GM21528 (cell line): ENCODE measurements around the gene ADAMTS9.

Experiments
- ATAC-seq: cut with Tn5 transposase; IDR thresholded peaks from one replicate; pipeline ENCODE4 v1.9.1; 2021; ENCODE audit warnings: mild to moderate bottlenecking, moderate library complexity; ENCODE audit not compliant: unreplicated experiment, low FRiP score

ADAMTS9 gene

DNA sequence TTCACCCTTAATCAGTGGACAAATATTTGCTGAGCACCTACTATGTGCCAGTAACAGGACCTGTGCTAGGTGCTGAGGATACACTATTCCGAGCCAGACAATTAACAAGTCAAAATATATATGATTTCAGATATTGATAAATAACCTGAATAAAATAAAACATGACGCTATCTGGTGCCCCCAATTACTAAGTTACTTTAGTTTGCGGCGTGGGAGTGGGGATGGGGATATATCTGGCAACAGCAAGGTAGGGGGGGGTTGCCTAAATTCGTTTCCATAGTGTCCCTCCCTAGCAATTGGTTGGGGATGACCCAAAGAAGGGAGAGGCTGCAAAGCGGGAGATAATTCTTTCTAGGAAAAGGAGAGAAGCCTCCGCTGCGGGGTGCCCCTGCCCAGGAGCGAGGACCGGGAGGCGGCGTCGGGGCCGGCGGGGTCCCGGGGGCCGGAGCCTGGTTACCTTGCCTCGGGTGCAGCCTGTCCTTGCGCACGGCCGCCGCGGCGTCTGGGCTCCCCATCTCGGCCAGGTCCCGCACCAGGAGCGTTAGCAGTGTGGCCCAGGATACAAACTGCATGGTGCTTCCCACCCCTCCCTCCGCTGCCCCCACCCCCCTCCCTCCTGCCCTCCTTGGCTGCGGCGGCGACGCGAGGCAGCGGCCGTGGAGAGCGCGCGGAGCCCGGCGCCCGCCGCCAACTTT lies 567 bp downstream of the ADAMTS9 start:
- no peak for ATAC-seq

DNA sequence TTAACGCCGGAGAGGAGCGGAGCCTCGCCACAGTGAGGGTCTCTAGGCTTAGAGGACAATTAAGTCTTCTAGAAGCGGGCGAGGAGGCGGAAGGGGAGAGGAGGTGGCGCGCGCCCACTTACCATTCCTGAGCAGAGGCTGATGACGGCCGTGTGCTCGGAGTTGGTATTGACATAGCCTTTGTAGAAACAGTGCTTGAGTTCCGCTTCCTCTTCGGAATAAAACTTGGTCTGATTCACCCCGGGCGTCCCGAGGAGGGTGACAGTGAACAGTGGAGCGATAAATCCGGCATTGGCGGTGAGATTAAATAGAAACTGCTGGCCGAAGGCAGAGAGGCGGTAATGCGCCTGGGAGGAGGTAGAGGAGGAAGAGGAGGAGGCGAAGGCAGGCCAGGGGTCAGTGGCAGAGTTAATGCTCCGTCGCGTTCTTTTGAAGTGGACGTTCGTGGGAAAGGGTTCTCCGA lies 1.3 kb downstream of the ADAMTS9 start:
- no peak for ATAC-seq

DNA sequence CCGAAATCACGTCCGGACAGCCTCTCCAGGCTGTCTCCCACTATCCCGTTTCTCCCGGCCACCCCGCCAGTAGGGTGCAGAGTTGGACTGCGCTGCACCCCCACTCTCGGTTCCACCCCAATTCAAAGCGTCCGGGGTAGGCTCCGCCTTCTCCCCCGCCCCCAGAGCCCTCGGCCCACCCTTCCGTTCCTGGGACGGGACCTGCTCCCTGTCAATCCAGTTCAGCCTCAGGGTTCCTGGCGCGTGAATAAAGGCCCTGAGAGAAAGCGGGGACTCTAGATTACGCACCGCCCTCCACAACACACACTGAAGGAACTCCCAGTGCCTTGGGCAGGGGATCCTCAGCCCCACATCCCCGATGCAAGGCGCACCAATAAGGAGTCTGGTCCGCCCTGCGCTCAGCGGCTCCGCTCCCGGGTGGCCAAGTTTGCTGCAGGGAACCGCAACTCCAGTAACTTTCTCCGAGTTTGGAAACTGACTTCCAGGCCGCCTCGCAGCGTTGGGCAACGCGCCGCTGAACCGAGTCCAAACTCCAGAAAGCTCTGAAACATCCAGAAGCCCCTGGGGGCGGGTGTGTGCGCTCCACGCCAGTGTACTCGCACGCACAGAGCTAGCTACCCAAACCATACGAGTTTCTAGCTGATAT lies 1.9 kb downstream of the ADAMTS9 start:
- ATAC-seq: no peak

DNA sequence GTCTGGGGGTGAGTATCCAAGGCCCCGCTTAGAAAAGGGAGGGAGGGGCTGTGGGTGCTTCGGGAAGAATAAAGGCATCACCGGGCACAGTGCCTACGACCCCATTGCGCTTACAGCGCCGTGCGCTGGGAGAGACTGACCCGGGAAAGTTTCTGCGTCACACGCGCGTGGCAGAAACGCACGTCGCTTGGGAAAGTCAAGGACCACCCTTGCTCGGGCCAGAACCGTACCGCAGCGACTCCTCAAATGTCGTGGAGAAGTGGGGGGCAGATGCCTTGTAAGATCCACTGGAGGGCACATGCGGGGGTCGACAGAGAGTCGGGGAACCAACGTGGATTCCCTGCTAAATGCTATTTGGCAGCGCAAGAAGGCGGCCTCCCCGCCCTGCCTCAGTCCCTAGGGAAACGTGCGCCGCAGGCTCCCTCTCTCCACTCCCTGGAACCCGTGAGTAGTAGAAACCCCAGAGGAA lies 2.4 kb downstream of the ADAMTS9 start:
- no peak for ATAC-seq

DNA sequence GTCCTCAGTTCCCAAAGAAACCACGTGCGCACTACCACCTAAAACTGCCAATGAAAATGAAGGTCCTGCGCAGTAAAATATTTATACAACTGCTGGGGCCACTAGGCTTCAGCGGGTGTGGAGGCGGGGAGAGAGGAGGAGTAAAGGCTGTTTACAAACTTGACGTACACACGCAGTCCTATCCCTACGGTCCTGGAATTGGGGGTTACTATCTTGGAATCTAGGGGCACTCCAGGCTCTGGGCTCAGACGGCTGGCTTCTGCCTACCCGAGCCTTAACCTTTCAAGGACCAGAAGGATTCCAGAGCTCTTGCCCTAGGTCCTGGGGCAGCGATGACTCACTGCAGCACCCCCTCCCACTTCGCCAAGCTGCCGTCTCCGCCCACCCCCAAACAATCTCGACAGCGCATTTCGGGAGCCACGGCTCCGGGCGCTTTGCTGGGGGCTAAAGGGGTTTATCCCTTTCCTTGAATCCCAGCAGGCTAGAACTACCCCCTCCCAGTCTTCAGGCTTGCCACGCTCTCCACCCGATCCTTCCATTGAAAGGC lies 3.0 kb downstream of the ADAMTS9 start:
- ATAC-seq: no peak

DNA sequence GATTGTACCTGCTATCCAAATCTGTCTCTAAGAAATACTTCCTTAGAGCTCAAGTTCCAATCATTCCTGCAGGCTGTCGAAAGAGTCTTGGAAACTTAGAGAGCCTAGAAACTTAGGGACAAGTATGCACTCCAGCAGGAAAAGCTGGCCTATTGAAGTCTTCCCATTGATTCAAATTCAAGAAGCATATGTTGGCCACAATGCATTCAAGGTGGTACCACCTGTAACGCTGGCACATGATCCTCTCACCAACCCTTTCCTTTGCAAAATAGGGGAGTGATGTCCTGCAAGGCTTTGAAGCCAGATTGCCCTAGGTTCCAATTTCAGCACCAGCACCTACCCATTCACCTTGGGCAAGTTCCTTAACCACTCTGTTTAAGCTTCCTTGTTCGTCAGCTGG lies 6.0 kb downstream of the ADAMTS9 start:
- ATAC-seq: no peak

DNA sequence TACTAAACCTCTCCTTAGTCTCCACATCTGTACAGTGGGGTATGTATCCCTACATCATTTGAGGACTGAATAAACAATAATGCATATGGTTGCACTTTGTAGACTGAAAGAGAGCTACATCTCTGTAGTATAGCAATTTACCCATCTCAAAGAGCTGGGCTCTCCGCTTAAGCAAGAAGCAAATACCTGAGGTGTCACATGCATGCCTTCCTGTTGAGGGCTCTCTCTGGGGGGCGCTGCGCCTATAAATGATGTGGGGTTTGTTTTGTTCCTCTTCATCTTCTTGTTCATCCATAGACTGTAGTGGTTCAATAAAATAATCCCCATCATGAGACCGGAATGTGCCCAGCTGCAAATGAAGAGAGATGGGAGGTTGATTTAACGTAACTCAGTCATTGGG lies 6.8 kb downstream of the ADAMTS9 start:
- ATAC-seq: no peak

DNA sequence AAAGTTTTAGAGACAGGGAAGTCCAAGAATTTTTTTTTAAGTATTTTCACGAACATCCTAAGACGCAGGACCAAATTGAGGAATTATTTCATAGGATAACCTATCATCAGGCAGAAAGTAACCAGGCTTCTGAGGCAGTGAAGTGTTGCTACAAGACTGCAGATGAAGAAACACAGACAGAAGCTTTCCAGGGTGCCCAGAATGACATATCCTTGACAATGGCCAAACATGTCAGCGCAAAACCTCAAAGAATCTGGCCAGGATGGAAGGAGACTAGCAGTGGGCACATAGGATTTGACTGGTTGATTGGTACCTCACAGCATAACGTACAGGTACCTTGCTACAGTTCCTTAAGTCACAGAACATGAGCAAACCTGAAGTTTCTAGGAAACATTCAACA lies 7.5 kb downstream of the ADAMTS9 start:
- ATAC-seq: no peak

DNA sequence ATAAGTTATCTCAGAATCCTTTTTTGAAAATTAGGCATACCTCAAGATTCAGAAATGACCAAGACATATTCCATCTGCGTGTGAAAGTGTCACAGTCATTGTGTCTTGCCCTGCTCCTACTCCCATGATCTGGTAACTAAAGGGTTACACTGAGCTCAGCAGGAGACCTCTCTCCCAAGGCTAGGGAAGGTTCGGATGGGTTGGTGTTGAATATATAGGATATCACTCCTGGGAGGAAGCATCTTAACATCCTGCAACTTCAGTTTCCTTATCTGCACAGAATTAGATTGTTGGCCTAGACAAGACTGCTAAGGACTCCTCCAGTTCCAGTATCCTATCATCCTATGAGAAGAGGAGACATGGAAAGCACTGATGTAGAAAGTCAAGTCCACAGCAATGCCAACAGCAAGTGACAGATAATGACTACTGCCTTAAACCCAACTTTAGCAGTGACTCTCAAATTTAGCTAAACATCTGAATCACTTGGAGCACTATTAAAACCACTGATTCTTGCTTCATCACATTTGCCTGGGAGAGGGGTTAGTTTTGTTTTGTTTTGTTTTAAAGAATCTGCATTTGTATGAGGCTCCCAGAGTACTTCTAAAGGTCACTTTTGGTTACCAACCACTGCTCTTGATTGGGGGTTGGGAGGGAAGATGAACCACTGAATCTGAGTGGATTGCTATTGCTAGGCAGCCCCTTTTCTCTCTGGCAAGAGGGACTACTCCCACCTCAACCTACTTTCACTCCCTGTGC lies 9.7 kb downstream of the ADAMTS9 start:
- no peak for ATAC-seq

DNA sequence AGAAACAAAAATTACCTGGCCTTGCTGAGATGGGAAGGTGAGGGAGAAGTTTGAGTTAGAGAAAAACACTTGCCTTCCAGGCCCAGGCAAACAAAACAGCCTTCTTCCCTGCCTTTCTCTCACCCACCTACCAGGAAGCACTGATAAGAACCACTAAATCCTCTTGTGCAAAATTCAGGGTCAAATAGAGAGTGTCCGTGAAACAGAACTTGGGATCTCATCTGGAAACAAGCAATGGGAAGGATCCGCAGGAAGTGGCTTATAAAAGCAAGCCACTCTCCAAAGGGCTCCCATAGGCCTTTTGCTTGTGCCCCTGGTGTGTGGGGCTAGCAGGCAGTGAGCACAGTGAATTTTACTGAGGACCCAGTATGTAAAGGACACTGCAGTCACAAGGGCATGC lies 11.0 kb downstream of the ADAMTS9 start:
- no peak for ATAC-seq

DNA sequence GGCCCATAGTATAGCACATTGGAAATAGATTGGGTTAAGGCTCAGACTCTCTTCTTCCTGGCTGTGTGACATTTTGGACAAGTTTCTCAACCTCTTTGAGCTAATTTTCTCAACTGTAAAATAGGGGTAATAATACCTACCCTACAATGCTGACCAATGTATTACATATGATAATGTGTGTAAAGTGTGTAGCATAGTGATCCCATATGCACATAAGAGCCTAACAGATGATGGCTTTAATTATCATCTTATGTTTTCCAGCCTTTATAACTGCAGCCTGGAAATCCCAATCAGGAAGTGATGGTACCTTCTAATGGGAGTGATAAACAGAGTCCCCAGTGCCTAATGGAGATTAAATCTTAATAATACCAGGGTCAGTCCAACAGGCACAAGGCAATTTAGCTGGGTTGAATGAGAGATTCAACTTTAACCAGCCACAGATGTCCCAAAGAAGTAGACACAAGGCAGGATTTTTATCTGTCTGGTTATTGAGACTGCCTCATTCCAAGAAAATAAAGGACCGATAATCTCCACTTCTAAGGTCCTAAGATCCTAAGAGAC lies 12.0 kb downstream of the ADAMTS9 start:
- no peak for ATAC-seq

DNA sequence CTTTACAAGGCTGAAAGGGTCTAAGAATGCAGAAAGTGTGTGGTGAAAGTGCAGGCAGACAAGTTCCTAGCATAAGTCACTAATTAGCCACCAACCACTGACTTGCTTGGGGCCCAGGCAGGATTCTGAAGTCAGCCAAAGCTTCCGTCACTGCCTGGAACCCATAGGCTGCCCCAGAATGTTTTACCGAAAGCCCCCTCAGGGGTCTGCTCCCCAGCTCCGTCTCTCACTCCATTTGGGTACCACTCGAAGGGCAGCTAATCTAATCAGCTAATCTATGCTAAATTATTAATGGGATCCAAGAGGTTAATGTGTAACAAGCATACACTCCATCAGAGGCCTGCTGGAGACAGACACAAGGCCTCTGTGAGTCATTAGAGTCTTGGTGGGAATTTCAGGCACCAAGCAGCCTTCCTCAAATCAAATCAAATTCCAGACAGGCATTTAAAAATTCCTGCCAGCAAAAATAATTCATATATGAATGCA lies 13.2 kb downstream of the ADAMTS9 start:
- ATAC-seq: no peak

DNA sequence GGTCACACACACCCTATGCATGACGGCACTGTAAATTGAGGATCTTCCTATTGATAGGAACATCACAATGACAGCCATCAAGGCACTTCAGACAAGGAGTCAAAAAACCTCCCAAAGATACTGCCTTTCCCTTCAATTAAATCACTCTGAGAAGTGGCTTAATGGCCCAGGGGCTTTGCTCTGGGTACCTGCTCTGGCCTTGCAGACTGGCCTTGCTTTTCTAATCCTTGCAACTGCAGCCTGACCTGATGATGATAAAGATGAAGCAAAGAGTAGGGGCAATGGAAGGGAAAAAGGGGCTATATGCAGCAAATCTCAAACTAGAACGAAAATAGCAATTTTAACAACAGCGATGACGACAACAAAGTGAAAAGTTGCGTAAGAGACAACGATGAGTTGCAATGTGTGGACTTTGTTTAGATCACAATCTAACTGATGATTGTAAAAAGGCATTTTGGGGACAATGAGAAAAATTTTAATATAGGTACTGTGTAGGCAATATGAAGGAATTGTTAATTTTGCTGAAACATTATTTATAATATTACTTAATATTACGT lies 14.6 kb downstream of the ADAMTS9 start:
- ATAC-seq: no peak

DNA sequence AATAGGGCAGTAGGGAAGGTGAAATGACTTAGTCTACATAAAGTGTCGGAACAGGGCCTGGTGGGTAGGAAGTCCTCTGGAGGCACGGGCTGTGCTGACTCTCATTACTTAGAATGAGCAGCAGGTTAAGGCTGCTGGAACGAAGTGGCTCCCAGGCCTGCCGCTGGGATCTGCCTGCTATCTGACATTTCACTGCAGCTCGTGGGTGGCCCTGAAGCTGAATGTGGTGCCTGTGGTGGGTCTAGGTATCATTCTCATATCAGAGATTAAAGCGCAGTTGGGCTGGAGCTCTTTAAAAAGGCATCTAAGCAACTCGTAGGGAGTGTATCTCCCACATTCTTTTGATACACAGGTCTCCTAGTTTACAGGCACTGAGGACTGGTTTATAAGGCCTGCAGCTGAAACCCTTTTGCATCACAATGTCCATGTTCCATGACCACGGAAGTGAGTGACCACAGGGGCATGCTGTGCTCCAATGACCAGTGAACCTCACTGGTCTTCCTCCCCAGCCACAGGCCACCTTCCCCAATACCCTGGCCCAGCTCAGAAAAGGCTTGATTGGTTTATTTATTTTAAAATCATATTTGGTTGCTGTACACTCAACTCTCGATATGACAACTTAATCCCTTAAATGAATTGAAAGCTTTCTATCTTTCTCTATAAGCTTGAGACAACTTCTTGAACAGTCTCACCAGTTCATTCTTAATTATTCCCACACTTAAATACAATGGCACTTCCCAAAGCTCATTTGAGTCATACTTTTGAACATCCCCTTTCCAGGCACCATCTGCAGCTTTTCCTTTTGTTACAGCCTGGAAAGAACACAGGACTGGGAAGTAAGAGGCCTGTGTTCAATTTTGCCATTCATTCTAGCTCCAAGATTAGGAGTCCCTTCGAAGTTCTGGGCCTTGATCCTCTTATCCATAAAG lies 19.0 kb downstream of the ADAMTS9 start:
- ATAC-seq: no peak

DNA sequence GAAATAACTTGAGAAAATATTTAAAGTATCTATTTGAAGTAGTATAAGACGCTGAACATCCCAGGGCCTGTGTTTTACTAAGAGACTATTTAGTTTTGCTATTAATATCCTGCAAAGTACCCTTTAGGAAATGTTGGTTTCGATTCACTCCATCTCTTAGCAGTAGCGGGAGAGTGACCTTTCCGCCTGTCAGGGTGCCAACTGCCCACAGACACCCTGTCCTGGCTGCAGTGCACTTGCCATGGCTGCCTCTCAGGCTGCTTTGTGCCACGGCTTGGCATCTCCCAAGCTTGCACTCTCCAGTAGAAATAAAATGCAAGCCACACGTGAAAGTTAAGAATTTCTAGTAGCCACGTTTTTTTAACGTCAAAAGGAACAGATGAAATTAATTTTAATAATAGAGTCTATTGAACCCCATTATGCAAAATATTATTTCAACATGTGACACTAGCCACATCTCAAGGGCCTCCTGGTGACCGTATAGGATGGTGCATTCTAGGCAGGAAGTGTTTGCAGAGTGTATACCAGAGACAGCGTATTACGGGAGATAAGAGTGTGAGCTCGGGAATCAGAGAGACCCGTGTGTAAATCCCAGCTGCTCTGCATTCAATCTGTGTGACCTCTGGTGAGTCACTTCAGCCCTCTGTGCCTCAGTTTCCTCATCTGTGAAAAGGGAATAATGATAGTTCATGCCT lies 19.8 kb downstream of the ADAMTS9 start:
- no peak for ATAC-seq

DNA sequence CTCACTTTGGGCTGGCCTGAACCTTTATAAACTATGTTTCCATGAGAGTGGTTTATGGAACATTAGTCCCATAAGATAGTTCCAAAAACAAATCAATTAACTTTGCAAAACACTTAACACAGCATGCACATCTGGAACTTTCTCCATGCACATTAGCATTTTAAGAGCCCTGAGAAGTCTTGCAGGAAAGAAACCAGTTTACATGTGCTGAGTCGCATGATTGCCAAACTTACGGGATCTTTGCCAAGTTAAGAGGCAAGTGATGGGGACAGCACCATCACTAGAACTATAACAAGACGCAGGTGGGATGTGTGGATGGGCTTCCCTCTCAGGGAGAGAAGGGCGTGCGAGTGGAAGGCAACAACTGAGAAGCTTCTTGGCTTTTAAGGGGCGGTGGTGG lies 20.7 kb downstream of the ADAMTS9 start:
- no peak for ATAC-seq

DNA sequence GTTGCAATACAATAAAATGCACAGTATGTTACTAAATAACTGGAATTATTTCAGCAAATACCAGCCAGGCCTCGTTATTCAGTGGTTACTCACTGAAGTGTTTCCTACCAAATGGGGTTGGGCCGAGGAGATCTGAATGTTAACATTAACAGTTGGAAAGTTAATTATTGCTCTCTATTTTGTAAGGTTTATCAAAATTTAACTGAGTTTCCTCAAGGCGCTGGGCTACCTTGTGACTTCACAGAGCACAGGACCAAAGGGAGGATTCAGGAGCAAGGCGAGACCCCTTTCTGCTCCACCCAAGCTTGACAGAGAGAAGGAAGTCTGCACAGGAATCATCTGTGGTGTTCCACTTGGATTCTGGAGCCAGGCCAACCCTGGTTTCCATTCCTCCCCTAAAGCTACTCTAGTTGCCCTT lies 21.6 kb downstream of the ADAMTS9 start:
- no peak for ATAC-seq

DNA sequence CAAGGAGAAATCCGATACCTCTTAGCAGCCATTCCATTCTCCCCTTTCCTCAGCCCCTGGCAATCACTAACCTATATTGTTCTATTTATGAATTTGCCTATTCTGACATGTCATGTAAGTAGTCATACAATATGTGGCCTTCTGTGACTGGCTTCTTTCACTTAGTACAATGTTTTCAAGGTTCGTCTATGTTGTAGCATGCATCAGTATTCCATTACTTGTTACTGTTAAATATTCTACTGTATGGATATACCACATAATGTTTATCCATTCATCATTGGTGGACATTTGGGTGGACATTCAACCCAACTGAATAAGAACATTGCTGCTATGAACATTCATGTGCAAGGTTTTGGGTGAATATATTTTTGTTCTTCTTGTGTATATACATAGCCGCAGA lies 23.4 kb downstream of the ADAMTS9 start:
- ATAC-seq: no peak

DNA sequence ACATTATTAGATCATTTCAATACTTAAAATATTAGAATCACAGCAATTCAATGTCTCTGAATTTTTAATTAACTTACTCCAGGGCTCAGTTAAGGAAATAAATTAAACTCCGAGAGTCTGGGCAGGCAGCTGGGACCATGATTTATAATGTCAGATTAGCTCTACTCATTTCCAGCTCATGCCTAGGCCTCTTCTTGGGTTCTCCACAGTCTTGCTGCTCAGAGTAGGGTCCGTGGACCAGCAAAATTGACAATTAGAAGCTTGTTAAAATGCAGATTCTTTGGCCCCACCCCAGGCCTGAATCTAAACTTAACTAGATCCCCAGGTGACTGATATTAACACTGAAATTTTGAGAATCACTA lies 28.2 kb downstream of the ADAMTS9 start:
- no peak for ATAC-seq
